ENCODE measurements around the gene MBD3L5. TPM values are rescaled to one million over a fixed set of nuclear protein-coding genes. Genes with fewer than 3 reads are reported as not detected.
"Not testable (repeated sequence)": the region's sequence is repeated elsewhere in the genome, so short reads cannot be mapped to it uniquely, and the experiment has no call there.

Gene MBD3L5
- total RNA-seq, 2 donors from 2014 or later: not detected

GRCh38 chr19:7010722-7011593 lies 19.4 kb upstream of the MBD3L5 start:
- ATAC-seq (no peak), DNase-seq (ENCODE audit: low spot score) (no peak)
- Mint-ChIP-seq H3K4me1 (ENCODE audit: low read depth in 2 of 2) (peaks cover 3 to 4% of the 10 kb centered on the region in 2 donors), H3K27ac (no peak overlapping the region), H3K36me3 (no peaks in the 10 kb centered on the region), H3K4me3 (no peak overlapping the region), H3K9me3 (no peaks in the 10 kb centered on the region), H3K27me3 (peaks cover 0 to 2% of the 10 kb centered on the region in 2 donors)

GRCh38 chr19:7013678-7014077 lies 16.7 kb upstream of the MBD3L5 start:
- H3K4me3 Mint-ChIP-seq: no peak overlapping the region
- no peak for DNase-seq (ENCODE audit: low spot score)
- no peak overlapping the region for H3K27ac Mint-ChIP-seq

GRCh38 chr19:7018828-7019227 lies 11.6 kb upstream of the MBD3L5 start:
- peaks cover 0 to 4% of the 10 kb centered on the region in 2 donors for H3K27me3 Mint-ChIP-seq
- H3K27ac Mint-ChIP-seq: no peak overlapping the region
- DNase-seq (ENCODE audit: low spot score) (no peak), ATAC-seq (no peak)
- H3K4me1 Mint-ChIP-seq (ENCODE audit: low read depth in 2 of 2): no peaks in the 10 kb centered on the region
- H3K9me3 Mint-ChIP-seq: no peaks in the 10 kb centered on the region
- H3K4me3 Mint-ChIP-seq: no peak overlapping the region
- no peaks in the 10 kb centered on the region for H3K36me3 Mint-ChIP-seq

More at GRCh38 chr19:7013678-7014077, 16.7 kb upstream of the MBD3L5 start:
- peak in 1 of 2 donors; percentile 79 for ATAC-seq
- H3K4me1 Mint-ChIP-seq (ENCODE audit: low read depth in 2 of 2): peaks cover 3 to 4% of the 10 kb centered on the region in 2 donors
- H3K9me3 Mint-ChIP-seq: no peaks in the 10 kb centered on the region
- peaks cover 0 to 6% of the 10 kb centered on the region in 2 donors for H3K27me3 Mint-ChIP-seq
- no peaks in the 10 kb centered on the region for H3K36me3 Mint-ChIP-seq

- not testable (repeated sequence) for DNase-seq (ENCODE audit: low spot score); H3K27me3 Mint-ChIP-seq; H3K36me3 Mint-ChIP-seq; H3K9me3 Mint-ChIP-seq; H3K27ac Mint-ChIP-seq; ATAC-seq; H3K4me3 Mint-ChIP-seq; H3K4me1 Mint-ChIP-seq (ENCODE audit: low read depth in 2 of 2)
These were observed 9.0 kb upstream of the MBD3L5 start, which contains the start of gene MBD3L2B for GRCh38 chr19:7021331-7021730. Gene MBD3L2B, minus strand, starts transcription at chr19:7021431. Its CDS starts 34 bp downstream, at chr19:7021397.

GRCh38 chr19:7028790-7029189 lies 1.6 kb upstream of the MBD3L5 start:
- not testable (repeated sequence) for H3K27me3 Mint-ChIP-seq; H3K27ac Mint-ChIP-seq; DNase-seq (ENCODE audit: low spot score); ATAC-seq; H3K36me3 Mint-ChIP-seq; H3K4me3 Mint-ChIP-seq; H3K4me1 Mint-ChIP-seq (ENCODE audit: low read depth in 2 of 2); H3K9me3 Mint-ChIP-seq

GRCh38 chr19:7040079-7040478 lies 9.7 kb downstream of the MBD3L5 start, which contains the start of gene MBD3L4:
Gene MBD3L4, minus strand, starts transcription at chr19:7040179. Its CDS starts 35 bp downstream, at chr19:7040144.
- H3K4me3 Mint-ChIP-seq; ATAC-seq; H3K4me1 Mint-ChIP-seq (ENCODE audit: low read depth in 2 of 2); DNase-seq (ENCODE audit: low spot score); H3K36me3 Mint-ChIP-seq; H3K9me3 Mint-ChIP-seq; H3K27ac Mint-ChIP-seq; H3K27me3 Mint-ChIP-seq: not testable (repeated sequence)

- not testable (repeated sequence) for H3K9me3 Mint-ChIP-seq; ATAC-seq; H3K36me3 Mint-ChIP-seq; H3K27me3 Mint-ChIP-seq; H3K4me1 Mint-ChIP-seq (ENCODE audit: low read depth in 2 of 2); H3K27ac Mint-ChIP-seq; H3K4me3 Mint-ChIP-seq; DNase-seq (ENCODE audit: low spot score)
These were observed 11.2 kb downstream of the MBD3L5 start for GRCh38 chr19:7041563-7041962.

GRCh38 chr19:7049021-7049420 lies 18.6 kb downstream of the MBD3L5 start, which contains the start of gene MBD3L2:
Gene MBD3L2, plus strand, starts transcription at chr19:7049321. Its CDS starts 53 bp downstream, at chr19:7049374.
- H3K4me3 Mint-ChIP-seq; H3K36me3 Mint-ChIP-seq; H3K27ac Mint-ChIP-seq; H3K9me3 Mint-ChIP-seq; H3K4me1 Mint-ChIP-seq (ENCODE audit: low read depth in 2 of 2); H3K27me3 Mint-ChIP-seq; DNase-seq (ENCODE audit: low spot score); ATAC-seq: not testable (repeated sequence)

- H3K36me3 Mint-ChIP-seq; DNase-seq (ENCODE audit: low spot score); ATAC-seq; H3K4me3 Mint-ChIP-seq; H3K27ac Mint-ChIP-seq; H3K27me3 Mint-ChIP-seq; H3K9me3 Mint-ChIP-seq; H3K4me1 Mint-ChIP-seq (ENCODE audit: low read depth in 2 of 2): not testable (repeated sequence)
These were observed 21.0 kb downstream of the MBD3L5 start for GRCh38 chr19:7051421-7051820.

- not testable (repeated sequence) for H3K36me3 Mint-ChIP-seq; ATAC-seq; H3K4me3 Mint-ChIP-seq; H3K4me1 Mint-ChIP-seq (ENCODE audit: low read depth in 2 of 2); H3K27me3 Mint-ChIP-seq; DNase-seq (ENCODE audit: low spot score); H3K9me3 Mint-ChIP-seq; H3K27ac Mint-ChIP-seq
These were observed 22.5 kb downstream of the MBD3L5 start for GRCh38 chr19:7052896-7053295.

GRCh38 chr19:7054635-7055368 lies 24.4 kb downstream of the MBD3L5 start:
- not testable (repeated sequence) for H3K36me3 Mint-ChIP-seq; H3K27ac Mint-ChIP-seq; H3K4me1 Mint-ChIP-seq (ENCODE audit: low read depth in 2 of 2); ATAC-seq; H3K9me3 Mint-ChIP-seq; DNase-seq (ENCODE audit: low spot score); H3K4me3 Mint-ChIP-seq; H3K27me3 Mint-ChIP-seq

- not testable (repeated sequence) for H3K27me3 Mint-ChIP-seq; ATAC-seq; H3K27ac Mint-ChIP-seq; H3K9me3 Mint-ChIP-seq; H3K4me3 Mint-ChIP-seq; DNase-seq (ENCODE audit: low spot score); H3K4me1 Mint-ChIP-seq (ENCODE audit: low read depth in 2 of 2); H3K36me3 Mint-ChIP-seq
These were observed 25.3 kb downstream of the MBD3L5 start for GRCh38 chr19:7055679-7056078.

- ATAC-seq; H3K4me1 Mint-ChIP-seq (ENCODE audit: low read depth in 2 of 2); H3K27ac Mint-ChIP-seq; H3K27me3 Mint-ChIP-seq; H3K4me3 Mint-ChIP-seq; H3K36me3 Mint-ChIP-seq; DNase-seq (ENCODE audit: low spot score); H3K9me3 Mint-ChIP-seq: not testable (repeated sequence)
These were observed 26.0 kb downstream of the MBD3L5 start for GRCh38 chr19:7056371-7056770.

GRCh38 chr19:7058576-7058975 lies 28.2 kb downstream of the MBD3L5 start, which contains the start of gene MBD3L3:
Gene MBD3L3, minus strand, starts transcription at chr19:7058676. Its CDS starts 71 bp downstream, at chr19:7058605.
- not testable (repeated sequence) for ATAC-seq; DNase-seq (ENCODE audit: low spot score); H3K36me3 Mint-ChIP-seq; H3K27ac Mint-ChIP-seq; H3K4me1 Mint-ChIP-seq (ENCODE audit: low read depth in 2 of 2); H3K9me3 Mint-ChIP-seq; H3K27me3 Mint-ChIP-seq; H3K4me3 Mint-ChIP-seq

Data from natural killer cell treated with Interleukin-12 subunit alpha and Interleukin-12 subunit beta and Interleukin-15 and Interleukin-18, amount 100 ng/mL, for 72 hours (primary cell).